OCI-LY7 (cell line): Measurements from ENCODE around the gene PPP6R3. TPM values are rescaled to one million over a fixed set of nuclear protein-coding genes. Genes with fewer than 3 reads are reported as not detected.

ENCODE experiments used
- BruUV-seq: library from RNA; stranded (reverse); fragments of 400-500 nt; replicated peaks from 2 replicates; lab custom pipeline; 2021; lab: Mats Ljungman, UMichigan
- CTCF ChIA-PET: fragments of 300-600 bp; sonication (Branson Sonifier 250); formaldehyde crosslinking; loops from one replicate; lab custom pipeline; 2022; ENCODE audit warnings: antibody characterized with exemption; ENCODE audit not compliant: unreplicated experiment; lab: Charles Lee
- POLR2A ChIA-PET: fragments of 300-600 bp; sonication (Branson Sonifier 250); formaldehyde crosslinking; loops from one replicate; lab custom pipeline; 2022; ENCODE audit warnings: antibody characterized with exemption; lab: Charles Lee
- DNase-seq: peaks from one replicate; pipeline ENCODE4 v3.0.0-alpha.2; 2015; ENCODE audit warnings: low spot score
- H2AFZ ChIP-seq: fragments of 200-600 bp; sonication (generic), shearing (Covaris generic); 2 replicates; pipeline ENCODE4 v1.6.1; 2014; ENCODE audit warnings: mild to moderate bottlenecking, antibody characterized with exemption, low read length, moderate library complexity
- H3K27ac ChIP-seq: fragments of 200-600 bp; sonication (generic); 2 replicates; pipeline ENCODE4 v1.5.1; 2014; ENCODE audit warnings: mixed run types, low read depth, mild to moderate bottlenecking, moderate library complexity, low read length, inconsistent platforms; ENCODE audit not compliant: poor library complexity, severe bottlenecking
- H3K36me3 ChIP-seq: fragments of 200-600 bp; sonication (generic); 2 replicates; pipeline ENCODE4 v1.6.1; 2014; ENCODE audit warnings: mild to moderate bottlenecking, antibody characterized with exemption, low read length, moderate library complexity, mixed read lengths; ENCODE audit not compliant: insufficient read depth
- H3K4me1 ChIP-seq: fragments of 200-600 bp; sonication (generic); 2 replicates; pipeline ENCODE4 v1.5.1; 2014; ENCODE audit warnings: mild to moderate bottlenecking, low read length; ENCODE audit not compliant: insufficient read depth, poor library complexity, severe bottlenecking
- H3K4me2 ChIP-seq: fragments of 200-600 bp; sonication (generic); 2 replicates; pipeline ENCODE4 v1.6.1; 2014; ENCODE audit warnings: mild to moderate bottlenecking, low read length
- H3K4me3 ChIP-seq: fragments of 200-600 bp; sonication (generic); 2 replicates; pipeline ENCODE4 v1.5.1; 2014; ENCODE audit warnings: mild to moderate bottlenecking, low read depth, low read length; ENCODE audit not compliant: poor library complexity, severe bottlenecking
- H3K79me2 ChIP-seq: fragments of 200-600 bp; sonication (generic); 2 replicates; pipeline ENCODE4 v1.6.1; 2016; ENCODE audit warnings: low read depth, mild to moderate bottlenecking, low read length, moderate library complexity, mixed read lengths; ENCODE audit not compliant: insufficient read depth
- H3K9me2 ChIP-seq: fragments of 200-600 bp; sonication (generic); 2 replicates; pipeline ENCODE4 v1.6.1; 2016; ENCODE audit warnings: mild to moderate bottlenecking, low read length, mixed read lengths; ENCODE audit not compliant: insufficient read depth
- H3K9me3 ChIP-seq: fragments of 200-600 bp; sonication (generic); 2 replicates; pipeline ENCODE4 v1.6.1; 2014; ENCODE audit warnings: mild to moderate bottlenecking, mixed run types, low read length, mixed read lengths
- H4K20me1 ChIP-seq: fragments of 200-600 bp; sonication (generic); 2 replicates; pipeline ENCODE4 v1.6.1; 2014; ENCODE audit warnings: mild to moderate bottlenecking, antibody characterized with exemption, low read length, moderate library complexity, mixed read lengths; ENCODE audit not compliant: insufficient read depth
- EZH2phosphoT487 ChIP-seq: fragments of 200-600 bp; sonication (generic); IDR thresholded peaks from 2 replicates; pipeline ENCODE4 v1.6.1; 2018; ENCODE audit warnings: low read depth, borderline replicate concordance, mild to moderate bottlenecking, mixed run types, antibody characterized with exemption, low read length, moderate library complexity, mixed read lengths
- intact Hi-C: fragments of 100-400 bp; cut with micrococcal nuclease; formaldehyde crosslinking; loops from one replicate; pipeline ENCODE4 v1.10.0; 2022; ENCODE audit not compliant: unreplicated experiment
- total RNA-seq, 2 experiments: library from RNA; depleted of rRNA in 1 of 2; stranded (reverse); fragments of >200 nt in 1 of 2; shearing (Covaris generic) in 1 of 2; gene quantifications; 2 replicates each; pipeline ENCODE4 v1.2.3, GENCODE V29; 2014 to 2022
- TF ChIP-seq, protein P1 (sequence below): fragments of 200-600 bp; sonication (generic); conservative IDR thresholded peaks from 2 replicates; pipeline ENCODE4 v1.5.1; 2014; ENCODE audit warnings: mild to moderate bottlenecking, antibody characterized with exemption, low read length, moderate library complexity, mixed read lengths

PPP6R3 gene
- total RNA-seq, 2 experiments from 2014 or later: 122 to 151 TPM

DNA sequence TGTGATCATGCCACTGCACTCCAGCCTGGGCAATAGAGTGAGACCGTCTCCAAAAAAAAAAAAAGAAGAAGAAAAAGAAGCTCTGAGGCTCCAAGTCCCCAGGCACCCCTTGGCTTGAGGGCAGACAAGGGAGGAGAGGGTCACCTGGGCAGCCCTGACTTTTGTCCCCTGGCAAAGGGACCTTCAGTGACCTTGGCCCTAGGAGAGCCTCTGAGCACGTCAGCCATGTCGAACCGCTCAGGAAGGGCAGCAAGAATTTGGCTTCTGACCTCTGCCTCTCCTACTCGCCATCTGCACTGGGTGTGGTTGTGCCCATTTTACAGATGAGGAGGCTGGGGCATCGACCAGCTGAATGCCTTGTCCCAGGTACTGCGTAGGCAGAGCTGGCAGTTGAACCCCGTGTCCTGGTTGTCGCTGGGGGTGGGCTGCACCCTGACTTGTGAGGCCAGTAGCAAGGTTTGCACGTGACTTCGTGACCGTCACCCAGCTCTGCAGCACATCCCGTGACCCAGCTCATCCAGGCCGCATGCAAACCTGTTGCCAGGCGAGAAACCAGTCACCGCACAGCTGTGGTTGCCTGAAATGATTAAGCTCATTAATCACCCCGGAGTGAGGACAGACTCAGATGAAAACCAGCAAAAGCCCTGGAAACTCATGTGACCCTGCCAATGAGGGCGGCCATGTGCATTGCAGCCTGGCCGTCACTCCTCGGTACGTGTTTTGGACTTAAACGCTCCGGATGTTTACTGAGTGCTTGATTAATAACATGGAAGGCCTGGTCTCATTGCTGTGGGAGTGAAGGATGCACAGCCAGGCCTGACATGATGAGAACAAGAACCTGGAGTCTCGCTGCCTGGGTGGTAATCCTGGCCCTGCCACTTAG, 47.7 kb upstream of the PPP6R3 start:
- H3K79me2 ChIP-seq: no peaks in the 10 kb centered on the region
- H3K9me2 ChIP-seq: no peaks in the 10 kb centered on the region
- intact Hi-C loops: loop anchor here (5.0 kb wide), 1 partner anchor 34 kb away; no protein-coding TSS in a partner anchor
- H3K9me3 ChIP-seq: no peaks in the 10 kb centered on the region
- ChIA-PET POLR2A (interaction anchor here (1.0 kb wide), 1 partner anchor 97 kb away, joined by 3 read pairs; no protein-coding TSS in a partner anchor), CTCF (no interaction called here)
- no peaks in the 10 kb centered on the region for H3K36me3 ChIP-seq
- no peaks in the 10 kb centered on the region for H4K20me1 ChIP-seq
- TF ChIP-seq, protein P1, sequence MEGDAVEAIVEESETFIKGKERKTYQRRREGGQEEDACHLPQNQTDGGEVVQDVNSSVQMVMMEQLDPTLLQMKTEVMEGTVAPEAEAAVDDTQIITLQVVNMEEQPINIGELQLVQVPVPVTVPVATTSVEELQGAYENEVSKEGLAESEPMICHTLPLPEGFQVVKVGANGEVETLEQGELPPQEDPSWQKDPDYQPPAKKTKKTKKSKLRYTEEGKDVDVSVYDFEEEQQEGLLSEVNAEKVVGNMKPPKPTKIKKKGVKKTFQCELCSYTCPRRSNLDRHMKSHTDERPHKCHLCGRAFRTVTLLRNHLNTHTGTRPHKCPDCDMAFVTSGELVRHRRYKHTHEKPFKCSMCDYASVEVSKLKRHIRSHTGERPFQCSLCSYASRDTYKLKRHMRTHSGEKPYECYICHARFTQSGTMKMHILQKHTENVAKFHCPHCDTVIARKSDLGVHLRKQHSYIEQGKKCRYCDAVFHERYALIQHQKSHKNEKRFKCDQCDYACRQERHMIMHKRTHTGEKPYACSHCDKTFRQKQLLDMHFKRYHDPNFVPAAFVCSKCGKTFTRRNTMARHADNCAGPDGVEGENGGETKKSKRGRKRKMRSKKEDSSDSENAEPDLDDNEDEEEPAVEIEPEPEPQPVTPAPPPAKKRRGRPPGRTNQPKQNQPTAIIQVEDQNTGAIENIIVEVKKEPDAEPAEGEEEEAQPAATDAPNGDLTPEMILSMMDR: no peak
- no peak for TF ChIP-seq EZH2phosphoT487
- H2AFZ ChIP-seq: no peak overlapping the region
- no peak for DNase-seq
- no peak overlapping the region for H3K4me3 ChIP-seq
- H3K4me1 ChIP-seq: no peaks in the 10 kb centered on the region
- no TSS peak for BruUV-seq
- H3K27ac ChIP-seq: no peak overlapping the region
- no peak overlapping the region for H3K4me2 ChIP-seq

DNA sequence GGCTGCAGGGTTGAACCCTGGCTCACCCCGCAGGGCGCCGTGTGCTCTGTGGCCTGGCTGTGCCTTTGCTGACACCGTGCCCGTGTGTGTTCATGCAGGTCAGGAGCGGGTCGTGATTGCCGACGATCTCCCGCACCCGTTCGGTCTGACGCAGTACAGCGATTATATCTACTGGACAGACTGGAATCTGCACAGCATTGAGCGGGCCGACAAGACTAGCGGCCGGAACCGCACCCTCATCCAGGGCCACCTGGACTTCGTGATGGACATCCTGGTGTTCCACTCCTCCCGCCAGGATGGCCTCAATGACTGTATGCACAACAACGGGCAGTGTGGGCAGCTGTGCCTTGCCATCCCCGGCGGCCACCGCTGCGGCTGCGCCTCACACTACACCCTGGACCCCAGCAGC, 47.0 kb upstream of the PPP6R3 start:
- ChIA-PET CTCF (no interaction called here), POLR2A (no interaction called here)
- H3K4me2 ChIP-seq: no peak overlapping the region
- no peaks in the 10 kb centered on the region for H4K20me1 ChIP-seq
- intact Hi-C loops: loop anchor here (5.0 kb wide), 1 partner anchor 34 kb away; no protein-coding TSS in a partner anchor
- H3K9me2 ChIP-seq: no peaks in the 10 kb centered on the region
- no peaks in the 10 kb centered on the region for H3K36me3 ChIP-seq
- no TSS peak for BruUV-seq
- TF ChIP-seq EZH2phosphoT487: no peak
- TF ChIP-seq, protein P1: no peak
- H3K4me1 ChIP-seq: no peaks in the 10 kb centered on the region
- H3K79me2 ChIP-seq: no peaks in the 10 kb centered on the region
- H3K9me3 ChIP-seq: no peaks in the 10 kb centered on the region
- H3K27ac ChIP-seq: no peak overlapping the region
- DNase-seq: no peak
- no peak overlapping the region for H2AFZ ChIP-seq
- H3K4me3 ChIP-seq: no peak overlapping the region
